Activated CD4-positive, CD25-positive, alpha-beta regulatory T cell treated with anti-CD3 and anti-CD28 coated beads, Interleukin-2, amount 50 U/mL, for 16 hours (primary cell): ENCODE data around the gene CCDC74A.
"Not testable (repeated sequence)": the region's sequence is repeated elsewhere in the genome, so short reads cannot be mapped to it uniquely, and the experiment has no call there.

ENCODE experiments used
- DNase-seq: peaks from one replicate; pipeline ENCODE4 v3.0.0-alpha.2; 2020; ENCODE audit warnings: low read depth, low spot score

CCDC74A gene

DNA sequence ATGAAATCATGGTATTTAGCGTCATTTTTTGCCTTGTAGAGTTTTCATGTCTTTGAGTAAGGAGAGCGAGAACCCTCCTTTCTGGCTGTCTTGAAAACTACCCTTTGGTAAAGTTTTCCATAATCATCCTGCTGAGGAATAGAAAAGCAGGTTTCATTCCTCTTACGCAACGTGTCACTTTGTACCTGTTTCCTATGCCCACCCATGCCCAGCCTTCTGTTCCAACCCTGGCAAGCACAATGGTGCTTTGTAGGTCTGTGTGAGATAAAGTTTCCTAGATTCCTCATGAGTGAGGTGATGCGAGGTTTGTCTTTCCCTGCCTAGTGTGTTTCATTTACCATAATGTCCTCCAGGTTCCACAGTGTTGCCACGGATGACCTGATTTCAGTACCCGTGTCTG lies 29.3 kb downstream of the CCDC74A start:
- no peak for DNase-seq

DNA sequence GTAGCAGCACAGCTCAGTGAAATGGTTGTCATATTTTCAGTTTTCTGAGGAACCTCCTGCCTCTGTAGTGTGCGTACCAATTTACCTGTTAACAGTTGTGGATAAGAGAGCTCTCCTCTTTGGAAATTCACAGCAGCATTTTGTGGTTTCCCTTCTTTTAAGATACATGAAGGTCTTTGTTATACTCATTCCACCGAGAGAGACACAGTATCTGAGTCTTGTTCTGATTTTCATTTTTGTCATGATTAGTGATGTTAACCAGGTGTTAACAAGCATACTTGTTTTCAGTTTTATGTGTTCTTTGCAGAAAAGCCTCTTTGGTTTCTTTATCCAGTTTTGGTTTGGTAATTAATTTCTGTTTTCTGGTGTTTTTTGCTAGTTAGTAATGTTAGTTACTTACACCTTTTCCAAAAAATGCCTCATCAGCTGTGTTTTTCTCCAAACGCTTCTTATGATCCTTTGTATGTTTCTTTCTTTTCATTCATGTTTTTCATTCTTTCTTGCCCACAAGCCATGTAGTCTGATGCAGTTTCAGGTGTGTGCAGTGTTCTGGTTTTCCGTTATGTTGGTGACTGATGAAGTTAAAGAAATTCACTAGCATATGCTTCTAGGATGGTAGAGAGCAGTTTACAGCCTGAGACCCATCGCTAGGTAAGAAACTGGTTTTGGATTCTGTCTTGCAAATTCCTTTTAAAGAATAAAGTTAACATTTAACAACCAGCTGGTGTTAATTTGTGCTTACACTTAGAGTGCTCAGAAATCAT lies 30.1 kb downstream of the CCDC74A start:
- DNase-seq: no peak

- DNase-seq: no peak
These were observed 38.7 kb downstream of the CCDC74A start for GRCh38 chr2:131566371-131566770.

GRCh38 chr2:131567891-131568290 lies 40.2 kb downstream of the CCDC74A start:
- DNase-seq: no peak

DNA sequence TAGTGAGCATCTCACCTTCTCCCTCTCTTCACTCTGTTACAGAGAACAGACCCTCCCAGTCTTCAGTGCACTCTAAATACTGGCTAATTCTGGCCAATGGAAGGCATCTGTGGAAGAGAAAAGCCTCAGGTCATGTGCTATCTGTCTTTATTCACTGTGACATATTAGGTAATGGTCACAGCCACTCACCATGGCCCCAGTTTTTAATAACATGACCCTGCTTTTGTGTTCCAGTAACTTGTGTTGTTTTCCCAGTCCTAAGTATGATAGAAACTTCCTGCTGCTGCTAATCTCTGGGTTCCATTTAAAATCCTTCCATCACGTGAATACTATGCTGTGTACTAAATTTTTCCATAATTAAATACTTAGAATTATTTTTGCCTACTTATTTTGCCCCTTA lies 40.7 kb downstream of the CCDC74A start:
- DNase-seq: not testable (repeated sequence)

GRCh38 chr2:131572175-131572574 lies 44.5 kb downstream of the CCDC74A start:
- DNase-seq: no peak

GRCh38 chr2:131577812-131578211 lies 50.1 kb downstream of the CCDC74A start:
- DNase-seq: no peak

GRCh38 chr2:131580187-131580586 lies 52.5 kb downstream of the CCDC74A start:
- no peak for DNase-seq
